Fibroblast of skin of right biceps (primary cell): ENCODE data around the gene GP2.
"Not testable (repeated sequence)": the region's sequence is repeated elsewhere in the genome, so short reads cannot be mapped to it uniquely, and the experiment has no call there.

Experiments used
- DNase-seq: peaks from one replicate; pipeline ENCODE4 v3.0.0-alpha.2; 2013

The GP2 gene

GRCh38 chr16:20323591-20324117 is 3.7 kb downstream of the GP2 start:
- no peak for DNase-seq

DNA sequence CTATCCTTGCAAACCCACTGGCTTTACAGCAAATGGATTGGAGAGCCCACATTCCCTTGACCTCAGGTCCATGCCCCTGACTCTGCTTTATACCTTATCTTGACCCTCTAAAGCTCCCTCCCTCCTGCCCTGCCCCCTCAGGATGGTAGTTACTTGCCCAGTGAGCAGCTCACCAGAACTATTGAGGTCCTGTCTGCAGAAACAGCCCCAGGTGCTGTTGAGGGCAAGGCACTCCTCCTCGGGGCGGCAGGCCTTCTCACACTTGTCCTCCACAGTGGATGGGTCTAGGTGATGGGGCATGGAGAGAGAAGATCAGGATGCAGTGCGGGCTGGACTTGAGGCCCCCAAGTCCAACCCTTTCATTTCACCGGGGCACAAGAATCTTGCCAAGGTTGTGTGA is 4.6 kb downstream of the GP2 start:
- no peak for DNase-seq

- no peak for DNase-seq
These were observed 5.6 kb downstream of the GP2 start for GRCh38 chr16:20321671-20322070.

DNA sequence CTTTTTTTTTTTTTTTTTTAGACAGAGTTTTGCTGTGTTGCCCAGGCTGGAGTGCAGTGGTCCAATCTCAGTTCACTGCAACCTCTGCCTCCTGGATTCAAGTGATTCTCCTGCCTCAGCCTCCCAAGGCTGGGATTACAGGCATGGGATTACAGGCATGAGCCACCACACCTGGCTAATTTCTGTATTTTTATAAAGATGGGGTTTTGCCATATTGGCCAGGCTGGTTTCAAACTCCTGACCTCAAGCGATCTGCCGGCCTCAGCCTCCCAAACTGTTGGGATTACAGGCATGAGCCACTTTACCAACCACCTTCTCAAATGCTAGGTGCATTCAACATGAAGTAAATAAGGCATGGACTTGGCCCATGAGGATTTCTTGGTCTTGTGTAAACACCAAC is 6.3 kb downstream of the GP2 start:
- not testable (repeated sequence) for DNase-seq

DNA sequence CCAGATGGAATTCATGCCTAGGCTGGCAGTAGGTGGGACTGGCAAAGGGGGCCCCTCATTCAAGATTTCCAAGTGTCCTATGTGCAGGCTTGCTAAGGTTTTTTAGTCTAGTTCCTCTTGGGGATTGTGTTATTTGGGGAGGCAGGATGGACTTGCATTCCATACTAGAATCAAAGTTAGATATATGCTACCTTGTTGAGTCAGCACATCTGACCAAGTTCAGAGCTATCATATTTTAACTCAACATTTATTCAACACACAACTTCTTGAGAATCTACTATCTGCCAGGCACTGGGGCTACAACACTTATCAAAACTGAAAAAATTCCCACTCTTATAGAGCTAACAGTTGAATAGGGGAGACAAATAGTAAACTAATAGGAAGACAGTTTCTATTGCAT is 6.7 kb downstream of the GP2 start:
- no peak for DNase-seq

DNA sequence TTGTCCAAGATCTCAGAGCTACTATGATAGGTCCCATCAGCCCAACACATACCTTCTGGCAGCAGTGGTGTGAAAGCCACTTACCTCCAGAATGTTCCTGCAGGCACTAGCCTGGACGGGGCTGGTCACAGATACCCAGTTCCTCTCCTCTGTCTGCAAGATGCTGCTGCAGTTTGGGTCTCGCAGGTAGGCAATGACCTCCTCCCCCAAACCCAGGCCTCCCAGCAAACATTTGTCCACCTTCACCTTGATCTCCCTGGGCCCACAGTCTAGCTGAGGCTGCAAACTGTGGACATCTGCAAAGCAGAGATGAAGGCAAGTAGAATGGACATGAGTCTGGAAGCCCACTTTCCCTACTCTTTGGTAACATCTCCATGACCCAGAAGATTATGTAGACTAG is 7.1 kb downstream of the GP2 start:
- DNase-seq: no peak

- no peak for DNase-seq
These were observed 7.9 kb downstream of the GP2 start for GRCh38 chr16:20319406-20319805.

- no peak for DNase-seq
These were observed 8.9 kb downstream of the GP2 start for GRCh38 chr16:20318437-20318836.

DNA sequence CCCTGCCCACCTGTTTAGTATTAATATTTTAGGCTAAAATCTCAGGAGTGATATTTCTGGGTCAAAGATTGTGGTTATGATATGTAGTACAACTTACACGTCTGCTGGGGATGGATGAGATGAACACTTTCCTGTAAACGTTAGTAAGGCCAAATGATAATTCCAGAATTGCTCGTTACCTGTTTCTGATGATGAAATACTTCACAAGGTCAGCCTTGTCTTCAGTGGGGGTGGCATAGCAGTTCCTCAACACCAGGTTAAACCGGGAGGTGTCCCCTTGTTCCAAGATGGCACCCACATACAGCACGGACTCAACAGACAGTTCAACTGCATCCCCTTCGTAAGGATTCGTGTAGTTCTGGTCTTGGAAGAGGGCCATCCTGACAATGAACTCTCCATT is 9.3 kb downstream of the GP2 start:
- DNase-seq: no peak

DNA sequence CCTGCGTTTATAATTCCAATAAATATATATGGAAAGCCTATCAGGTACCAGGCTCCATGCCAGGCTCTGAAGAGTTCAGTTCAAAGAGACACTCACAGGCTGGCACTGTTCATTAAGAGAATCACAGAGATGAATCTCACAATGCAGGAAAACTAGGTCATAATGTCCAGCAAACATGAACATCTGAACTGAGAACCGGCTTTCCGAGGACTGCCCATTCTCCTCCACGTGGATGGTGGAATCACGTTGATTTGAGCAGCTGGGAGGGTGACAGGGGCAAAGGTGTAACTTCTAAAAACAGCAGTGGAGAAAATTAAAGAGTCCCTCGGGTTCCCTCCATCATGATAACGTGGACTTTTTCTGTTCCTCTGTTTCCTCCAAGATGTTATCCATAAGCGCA is 10.2 kb downstream of the GP2 start:
- no peak for DNase-seq

- DNase-seq: no peak
These were observed 10.6 kb downstream of the GP2 start for GRCh38 chr16:20316715-20317114.

DNA sequence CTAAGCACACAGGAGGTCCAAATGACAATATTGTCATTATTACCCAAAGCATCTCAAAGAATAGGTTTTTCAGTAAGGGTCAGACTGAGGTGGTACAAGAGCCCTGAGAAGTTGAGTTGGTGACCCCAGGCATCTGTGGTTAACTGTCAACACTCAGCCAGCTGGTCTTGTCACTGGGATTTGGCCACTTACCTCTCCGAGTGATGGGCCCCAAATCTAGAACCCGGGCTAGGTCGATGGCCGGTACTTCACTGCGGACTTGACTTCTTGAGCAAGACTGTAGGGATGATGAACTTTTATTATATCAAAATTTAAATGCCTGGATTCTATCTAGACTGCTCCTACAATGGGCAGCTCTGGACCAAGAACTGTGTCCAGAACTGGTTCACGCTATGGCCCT is 11.5 kb downstream of the GP2 start:
- no peak for DNase-seq

DNA sequence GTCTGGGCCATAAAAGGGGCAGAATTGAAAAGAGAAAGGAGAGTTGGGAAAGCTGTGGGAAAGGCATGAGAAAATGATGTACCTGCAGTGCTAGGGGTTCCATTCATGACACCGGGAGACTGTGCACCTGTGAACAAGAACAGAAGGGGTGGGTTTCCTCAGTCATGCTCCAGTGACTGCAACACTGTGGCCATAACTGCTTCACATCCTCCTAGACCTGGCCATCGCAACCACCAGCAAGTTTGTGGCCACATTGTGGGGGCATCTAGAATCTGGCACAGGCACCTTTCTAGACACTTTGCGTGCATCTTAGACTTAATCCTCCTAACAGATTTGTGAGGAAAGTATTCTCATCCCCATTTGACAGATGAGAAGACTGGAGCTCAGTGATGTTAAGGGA is 12.7 kb downstream of the GP2 start:
- DNase-seq: no peak

DNA sequence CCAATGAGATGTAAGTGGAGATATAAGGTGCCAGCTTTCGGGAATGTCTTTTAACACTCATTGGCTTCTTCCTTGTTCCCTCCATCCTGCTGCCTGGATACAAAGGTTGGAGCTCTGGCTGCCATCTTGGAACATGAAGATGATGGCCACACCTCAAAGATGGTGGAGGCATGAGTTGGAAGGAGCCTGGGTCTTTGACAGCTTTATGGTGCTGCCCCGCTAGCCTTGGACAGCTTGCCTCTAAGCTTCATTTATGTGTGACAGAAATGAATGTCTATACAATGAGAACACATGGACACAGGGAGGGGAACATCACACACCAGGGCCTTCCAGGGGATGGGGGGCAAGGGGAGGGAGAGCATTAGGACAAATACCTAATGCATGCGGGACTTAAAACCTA is 13.6 kb downstream of the GP2 start:
- no peak for DNase-seq

DNA sequence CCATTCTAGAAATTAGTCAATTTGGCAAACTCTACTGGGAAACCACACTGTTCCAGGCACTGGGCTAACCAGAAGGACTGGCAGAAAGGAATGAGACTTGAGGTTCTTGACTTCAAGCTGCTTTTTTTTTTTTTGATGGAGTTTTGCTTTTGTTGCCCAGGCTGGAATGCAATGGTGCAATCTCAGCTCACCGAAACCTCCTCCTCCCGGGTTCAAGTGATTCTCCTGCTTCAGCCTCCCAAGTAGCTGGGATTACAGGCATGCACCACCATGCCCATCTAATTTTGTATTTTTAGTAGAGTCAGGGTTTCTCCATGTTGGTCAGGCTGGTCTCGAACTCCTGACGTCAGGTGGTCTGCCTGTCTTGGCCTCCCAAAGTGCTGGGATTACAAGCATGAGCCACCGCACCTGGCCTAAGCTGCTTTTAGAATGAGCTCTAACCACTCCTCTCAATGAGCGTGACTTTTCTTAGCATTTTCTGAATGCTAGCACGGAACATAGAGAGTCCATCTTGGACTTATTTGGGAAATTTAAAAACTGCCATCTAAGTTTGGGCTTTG is 14.7 kb downstream of the GP2 start:
- DNase-seq: not testable (repeated sequence)

GRCh38 chr16:20311548-20311947 is 15.8 kb downstream of the GP2 start:
- DNase-seq: no peak

GRCh38 chr16:20310421-20311395 is 16.6 kb downstream of the GP2 start:
- no peak for DNase-seq

GRCh38 chr16:20309786-20310185 is 17.5 kb downstream of the GP2 start:
- DNase-seq: no peak

DNA sequence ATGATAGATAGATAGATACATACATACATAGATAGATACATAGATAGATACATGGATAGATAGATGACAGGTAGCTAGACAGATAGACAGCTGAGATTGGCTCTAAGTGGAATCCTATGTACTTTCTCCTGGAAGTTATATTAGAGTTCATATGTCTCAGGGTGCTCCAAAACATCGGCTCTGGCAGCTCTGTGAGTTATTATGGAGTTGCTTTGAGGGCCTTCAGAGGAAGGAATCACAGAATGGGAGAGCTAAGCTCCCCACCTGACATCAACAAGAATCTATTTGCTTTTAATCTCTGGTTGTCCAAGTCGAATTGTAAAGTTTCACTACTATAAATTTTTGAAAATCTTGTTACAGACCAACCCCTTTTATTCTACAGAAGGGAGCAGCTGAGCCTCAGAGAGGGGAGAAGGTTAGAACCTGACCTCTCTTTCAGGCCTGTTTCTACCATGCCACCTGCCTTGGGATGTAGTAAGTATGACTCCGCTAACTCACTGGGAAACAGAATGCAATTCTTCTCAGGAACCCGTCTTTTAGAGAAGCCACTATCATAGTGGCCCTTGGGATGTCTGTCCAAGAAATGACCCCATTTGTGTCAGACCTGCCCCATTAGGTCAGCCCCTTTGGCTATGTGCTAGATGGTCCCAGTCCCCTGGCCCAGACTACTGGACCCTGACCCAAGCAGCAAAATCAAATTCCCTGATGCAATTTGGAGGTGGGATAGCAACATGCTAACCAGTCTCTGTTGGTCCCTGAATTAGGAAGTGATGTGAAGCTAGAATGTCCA is 18.3 kb downstream of the GP2 start:
- DNase-seq: no peak

GRCh38 chr16:20308266-20308665 is 19.0 kb downstream of the GP2 start:
- DNase-seq: no peak

- DNase-seq: no peak
These were observed 19.5 kb downstream of the GP2 start for GRCh38 chr16:20307791-20308190.

DNA sequence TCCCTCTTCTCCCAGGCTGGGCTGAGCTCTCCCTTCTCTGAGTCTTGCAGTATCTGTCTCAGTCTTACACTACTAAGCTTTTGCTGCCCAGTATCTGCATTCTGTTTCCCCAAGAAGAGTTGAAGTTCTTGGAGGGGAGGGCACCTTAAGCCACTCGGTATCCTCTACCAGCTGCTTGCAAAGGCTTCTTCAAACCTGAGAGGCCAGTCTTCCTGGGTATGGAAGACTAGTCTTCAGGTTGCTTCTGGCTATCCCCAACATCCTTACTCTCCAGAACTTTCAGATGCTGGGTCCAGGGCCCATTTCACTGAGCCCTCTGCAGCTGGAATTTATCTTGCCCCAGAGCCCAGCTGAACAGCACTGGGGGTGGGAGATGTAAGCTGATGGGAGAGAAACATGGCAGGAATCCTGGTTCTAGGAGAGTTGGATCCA is 20.1 kb downstream of the GP2 start:
- no peak for DNase-seq

GRCh38 chr16:20306401-20306800 is 20.9 kb downstream of the GP2 start:
- DNase-seq: no peak
